D721Med (cell line): Measurements from ENCODE around the gene PHACTR3.

Source experiments
- DNase-seq: peaks from one replicate; pipeline ENCODE4 v3.0.0; 2011; ENCODE audit warnings: low spot score; ENCODE audit not compliant: insufficient read length
- FAIRE-seq: peaks from 2 replicates; lab custom pipeline; 2011; peaks lifted over from hg19 to GRCh38; lab: Jason Lieb, UNC
- TF ChIP-seq, protein P1 (sequence below): IDR thresholded peaks from 2 replicates; pipeline ENCODE4 v1.5.1; 2012; ENCODE audit warnings: mild to moderate bottlenecking, control low read depth; ENCODE audit not compliant: insufficient read depth; ENCODE audit errors: missing control alignments

Gene PHACTR3

GRCh38 chr20:59829786-59830664 lies 225.7 kb downstream of the PHACTR3 start:
- no peak for DNase-seq
- FAIRE-seq, result no peak
- TF ChIP-seq, protein P1, sequence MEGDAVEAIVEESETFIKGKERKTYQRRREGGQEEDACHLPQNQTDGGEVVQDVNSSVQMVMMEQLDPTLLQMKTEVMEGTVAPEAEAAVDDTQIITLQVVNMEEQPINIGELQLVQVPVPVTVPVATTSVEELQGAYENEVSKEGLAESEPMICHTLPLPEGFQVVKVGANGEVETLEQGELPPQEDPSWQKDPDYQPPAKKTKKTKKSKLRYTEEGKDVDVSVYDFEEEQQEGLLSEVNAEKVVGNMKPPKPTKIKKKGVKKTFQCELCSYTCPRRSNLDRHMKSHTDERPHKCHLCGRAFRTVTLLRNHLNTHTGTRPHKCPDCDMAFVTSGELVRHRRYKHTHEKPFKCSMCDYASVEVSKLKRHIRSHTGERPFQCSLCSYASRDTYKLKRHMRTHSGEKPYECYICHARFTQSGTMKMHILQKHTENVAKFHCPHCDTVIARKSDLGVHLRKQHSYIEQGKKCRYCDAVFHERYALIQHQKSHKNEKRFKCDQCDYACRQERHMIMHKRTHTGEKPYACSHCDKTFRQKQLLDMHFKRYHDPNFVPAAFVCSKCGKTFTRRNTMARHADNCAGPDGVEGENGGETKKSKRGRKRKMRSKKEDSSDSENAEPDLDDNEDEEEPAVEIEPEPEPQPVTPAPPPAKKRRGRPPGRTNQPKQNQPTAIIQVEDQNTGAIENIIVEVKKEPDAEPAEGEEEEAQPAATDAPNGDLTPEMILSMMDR, result no peak

- DNase-seq, result no peak
- TF ChIP-seq, protein P1, result no peak
- FAIRE-seq, result no peak
These were observed 226.3 kb downstream of the PHACTR3 start for GRCh38 chr20:59830665-59831023.

GRCh38 chr20:59831024-59831915 lies 226.9 kb downstream of the PHACTR3 start:
- FAIRE-seq, result no peak

DNA sequence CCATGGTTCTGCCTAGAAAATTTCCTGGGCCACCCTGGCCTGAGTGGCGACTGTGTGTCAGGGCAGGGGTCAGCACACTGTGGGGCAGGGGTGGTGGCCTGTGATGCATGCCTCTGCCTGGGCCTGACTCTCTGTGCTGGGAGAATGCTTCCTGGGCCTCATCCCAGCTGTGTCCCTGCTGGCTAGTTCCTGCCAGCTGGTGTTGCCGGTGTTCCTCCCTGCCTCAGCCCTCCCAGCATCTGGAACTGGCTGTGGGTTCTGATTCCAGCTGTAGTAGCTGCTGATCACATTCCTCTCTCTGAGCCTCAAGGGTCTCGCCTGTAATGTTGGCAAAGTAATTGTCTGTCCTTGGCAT lies 227.6 kb downstream of the PHACTR3 start:
- no peak for DNase-seq
- TF ChIP-seq, protein P1, result no peak
- no peak for FAIRE-seq

More at GRCh38 chr20:59831024-59831915, 226.9 kb downstream of the PHACTR3 start:
- DNase-seq, result no peak
- TF ChIP-seq, protein P1, result no peak

DNA sequence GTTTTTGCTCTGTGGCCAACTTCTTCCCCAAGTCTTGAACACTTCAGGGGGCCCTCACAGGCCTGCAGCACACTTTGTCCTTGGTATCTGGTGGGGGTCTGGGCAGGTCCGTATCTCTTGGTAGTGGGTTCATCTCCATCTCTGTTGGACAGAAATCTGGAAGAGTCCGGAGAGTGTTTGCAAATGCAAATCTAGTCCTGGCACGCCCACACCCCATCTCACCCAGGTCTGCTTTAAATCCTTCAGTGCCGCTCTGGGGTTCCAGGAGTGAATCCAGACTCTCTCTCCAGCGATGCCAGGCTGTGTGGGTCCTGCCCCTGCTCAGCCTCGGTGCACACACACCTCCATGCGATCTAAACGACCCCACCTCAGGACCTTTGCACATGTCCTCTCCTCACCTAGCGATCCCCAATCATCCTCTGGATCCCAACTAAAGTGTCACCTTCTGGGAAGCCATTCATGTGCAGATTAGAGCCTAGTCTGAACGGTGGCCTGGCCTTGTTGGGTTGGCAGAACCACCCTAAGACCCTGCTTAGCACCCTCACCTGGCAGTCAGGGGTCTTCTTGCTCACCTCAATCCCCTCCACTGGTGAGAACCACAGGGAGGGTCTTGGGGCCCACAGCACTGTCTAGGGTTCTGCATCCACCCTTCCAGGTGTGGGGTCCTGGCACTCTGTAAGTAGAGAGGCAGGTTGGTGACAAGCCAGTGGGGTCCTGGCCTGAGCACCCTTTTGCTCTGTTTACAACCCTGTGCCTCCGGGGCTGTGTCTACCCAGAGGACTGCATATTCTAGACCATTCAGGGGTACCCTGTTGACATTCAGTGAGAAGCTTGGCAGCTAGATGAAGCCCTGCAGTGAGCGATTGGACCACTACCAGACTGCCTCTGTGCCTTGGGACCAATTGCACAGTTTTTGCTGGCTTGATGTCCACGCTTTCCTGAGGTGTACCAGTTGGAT lies 228.3 kb downstream of the PHACTR3 start:
- no peak for FAIRE-seq
- TF ChIP-seq, protein P1, result no peak
- DNase-seq, result no peak

DNA sequence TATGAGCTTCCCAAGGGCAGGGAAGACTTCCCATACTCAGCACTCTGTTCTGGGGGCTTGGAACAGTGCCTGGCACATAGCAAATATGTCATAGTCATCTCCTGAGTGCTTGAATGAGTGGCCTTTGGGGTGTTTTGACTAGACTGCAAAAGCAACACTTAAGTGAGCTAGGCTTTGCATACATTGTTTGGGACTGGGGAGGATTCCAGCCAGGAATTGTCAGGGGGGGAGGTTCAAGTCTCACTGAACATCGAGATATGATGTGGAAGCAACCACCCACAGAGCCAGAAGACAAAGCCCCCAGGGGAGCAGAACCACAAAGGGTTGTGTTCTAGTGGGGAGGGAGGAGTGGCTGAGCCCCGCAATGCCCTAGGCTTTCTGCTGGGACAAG lies 230.7 kb downstream of the PHACTR3 start:
- FAIRE-seq (no peak), DNase-seq (no peak)
- TF ChIP-seq, protein P1, result no peak
